C4-2B (cell line): Measurements from ENCODE around the gene SLC29A3.

ENCODE experiments used
- CTCF ChIP-seq: fragments of 450-650 bp; conservative IDR thresholded peaks from 2 replicates; pipeline ENCODE4 v1.5.1; 2017; ENCODE audit warnings: mild to moderate bottlenecking
- ZFX ChIP-seq: fragments of 450-650 bp; IDR thresholded peaks from 2 replicates; pipeline ENCODE4 v1.6.1; 2017

DNA sequence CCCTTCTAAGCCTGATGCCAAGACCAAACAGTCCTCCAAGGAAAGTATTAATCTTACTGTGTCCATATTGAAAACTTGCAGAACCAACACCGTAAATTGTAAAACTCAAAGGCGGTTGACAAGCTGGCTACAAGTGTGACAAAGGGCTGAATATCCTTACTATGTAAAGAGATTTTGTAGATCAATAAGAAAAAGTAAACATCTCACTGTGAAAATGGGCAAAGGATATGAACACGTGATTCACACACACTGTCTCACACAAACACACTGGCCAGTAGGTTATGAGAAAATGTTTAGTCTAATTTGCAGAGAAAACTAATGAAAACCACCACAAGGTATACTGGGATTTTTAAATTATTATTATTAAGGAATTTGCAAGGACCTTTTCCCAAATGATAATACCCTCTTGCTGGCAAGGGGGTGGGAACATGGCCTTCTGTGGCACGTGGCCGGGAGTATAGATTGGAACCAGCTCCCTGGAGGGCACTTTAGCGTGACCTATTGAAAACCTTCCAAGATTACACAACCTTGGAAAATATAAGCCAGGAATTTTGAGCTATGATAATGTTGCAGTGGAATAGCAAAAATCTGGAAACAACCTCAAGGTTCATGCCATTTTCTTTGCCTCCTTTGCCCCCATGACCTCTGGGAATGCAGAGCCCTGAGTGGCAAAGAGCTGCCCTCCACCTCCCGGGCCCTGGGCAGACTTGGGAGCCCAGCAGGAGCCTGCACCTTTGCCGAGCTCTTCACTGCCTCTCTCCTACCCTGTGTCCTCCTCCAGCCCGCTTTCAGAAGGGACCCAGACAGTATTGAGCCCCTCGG lies 26.2 kb upstream of the SLC29A3 start:
- no peak for TF ChIP-seq CTCF
- no peak for TF ChIP-seq ZFX
